A549 (cell line): ENCODE results near the gene KIF24. TPM values are rescaled to one million over a fixed set of nuclear protein-coding genes. Genes with fewer than 3 reads are reported as not detected.
"Not testable (repeated sequence)": the region's sequence is repeated elsewhere in the genome, so short reads cannot be mapped to it uniquely, and the experiment has no call there.

Experiments used
- ATAC-seq, 2 experiments: fragments of 200-7000 bp in 1 of 2; fragments of >200 bp in 1 of 2; cut with Nextera tagmentation in 1 of 2; cut with Tn5 transposase in 1 of 2; 3 replicates each; pipeline versions ENCODE4 v1.8.0 to v1.9.1; 2018 to 2020; ENCODE audit warnings: mild to moderate bottlenecking in 1 of 2, moderate library complexity in 1 of 2
- CTCF ChIA-PET: fragments of 300-600 bp; sonication (Branson Sonifier 250); formaldehyde crosslinking; extraction: SDS; loops from one replicate; lab custom pipeline; 2021; ENCODE audit warnings: antibody characterized with exemption, inconsistent platforms; lab: Yijun Ruan, JAX
- POLR2A ChIA-PET: fragments of 350-600 bp; formaldehyde crosslinking; extraction: SDS; loops from one replicate; lab custom pipeline; 2021; ENCODE audit warnings: antibody characterized with exemption, inconsistent platforms; lab: Yijun Ruan, JAX
- DNase-seq, 2 experiments: peaks; one replicate each; pipeline versions ENCODE4 v3.0.0 to v3.0.0-alpha.2; 2011 to 2016; ENCODE audit warnings: low read depth in 1 of 2, low spot score in 1 of 2
- FAIRE-seq: peaks from 2 replicates; lab custom pipeline; 2011; peaks lifted over from hg19 to GRCh38; lab: Jason Lieb, UNC
- H3K27ac ChIP-seq, 2 experiments: fragments of >200 bp; sonication (Bioruptor Twin); formaldehyde crosslinking; 3 replicates each; pipeline ENCODE4 v1.5.1; 2016 to 2017
- H3K4me1 ChIP-seq: fragments of >200 bp; sonication (Bioruptor Twin); formaldehyde crosslinking; 3 replicates; pipeline ENCODE4 v1.6.1; 2016
- H3K4me2 ChIP-seq: fragments of >200 bp; sonication (Bioruptor Twin); formaldehyde crosslinking; 3 replicates; pipeline ENCODE4 v1.6.1; 2016
- H3K4me3 ChIP-seq: fragments of >200 bp; sonication (Bioruptor Twin); formaldehyde crosslinking; 3 replicates; pipeline ENCODE4 v1.5.1; 2016
- H3K9me3 ChIP-seq: fragments of >200 bp; sonication (Bioruptor Twin); formaldehyde crosslinking; 3 replicates; pipeline ENCODE4 v1.6.1; 2016
- BCL3 ChIP-seq: fragments of >200 bp; sonication (Bioruptor Twin); formaldehyde crosslinking; IDR thresholded peaks from 3 replicates; pipeline ENCODE4 v1.6.1; 2016
- CHD2 ChIP-seq: fragments of 150-350 bp; IDR thresholded peaks from 2 replicates; pipeline ENCODE4 v1.6.1; 2014; ENCODE audit warnings: low read length; ENCODE audit not compliant: partially characterized antibody
- CTCF ChIP-seq: fragments of >200 bp; sonication (Bioruptor Twin); formaldehyde crosslinking; IDR thresholded peaks from 3 replicates; pipeline ENCODE4 v1.5.1; 2016
- ELK1 ChIP-seq: fragments of 150-350 bp; IDR thresholded peaks from 2 replicates; pipeline ENCODE4 v1.6.1; 2014; ENCODE audit warnings: low read depth, mild to moderate bottlenecking, low read length
- EP300 ChIP-seq, 2 experiments: fragments of >200 bp; sonication (Bioruptor Twin); formaldehyde crosslinking; IDR thresholded peaks; 2 replicates in 1 of 2; 3 replicates in 1 of 2; pipeline ENCODE4 v1.6.1; 2016 to 2017
- FOSB ChIP-seq: fragments of 250-450 bp; sonication (Bioruptor Pico); IDR thresholded peaks from 2 replicates; pipeline ENCODE4 v1.5.0; 2020; ENCODE audit warnings: mild to moderate bottlenecking, moderate library complexity
- FOXS1 ChIP-seq: fragments of 250-450 bp; sonication (Bioruptor Pico); IDR thresholded peaks from 2 replicates; pipeline ENCODE4 v1.5.0; 2020; ENCODE audit warnings: mild to moderate bottlenecking, moderate library complexity
- HOXA7 ChIP-seq: fragments of 250-450 bp; sonication (Bioruptor Pico); IDR thresholded peaks from 2 replicates; pipeline ENCODE4 v1.5.0; 2020; ENCODE audit warnings: mild to moderate bottlenecking, moderate library complexity
- HOXB5 ChIP-seq: fragments of 250-450 bp; sonication (Bioruptor Pico); IDR thresholded peaks from 2 replicates; pipeline ENCODE4 v1.5.0; 2020; ENCODE audit warnings: mild to moderate bottlenecking, moderate library complexity
- ZC3H11A ChIP-seq: fragments of 450-650 bp; IDR thresholded peaks from 2 replicates; pipeline ENCODE4 v1.6.1; 2014; ENCODE audit warnings: antibody characterized with exemption, mild to moderate bottlenecking
- ZNF302 ChIP-seq: fragments of 250-450 bp; sonication (Bioruptor Pico); IDR thresholded peaks from 2 replicates; pipeline ENCODE4 v1.9.0; 2021; ENCODE audit warnings: inconsistent platforms, mild to moderate bottlenecking, moderate library complexity
- WGBS: methylation state at CpG from one replicate; pipeline ENCODE4 v1.1.6; 2017; ENCODE audit errors: missing lambda C conversion rate; 5-methylcytosine and 5-hydroxymethylcytosine counted together
- polyA plus RNA-seq, 4 experiments: library from polyadenylated mRNA; depleted of rRNA in 3 of 4; stranded (reverse); fragments of >200 nt; fragmentation: RNase III in 1 of 4; extraction: RNeasy Plus Mini Kit Qiagen cat#74134 plus additional on column Dnase treatment in 1 of 4; gene quantifications; 2 replicates in 3 of 4; 3 replicates in 1 of 4; pipeline ENCODE4 v1.2.3, GENCODE V29; 2011 to 2017

Gene KIF24
- polyA plus RNA-seq, 2 of the 4 experiments (the other 2 are of a cell fraction) = 3.2 to 4.4 TPM

- no peak for TF ChIP-seq CTCF
- no peak for TF ChIP-seq HOXB5
- no peak for TF ChIP-seq FOSB (CRISPR knock-in tag)
- no peak for TF ChIP-seq HOXA7
Measured at GRCh38 chr9:34362614-34363214, 33.6 kb upstream of the KIF24 start (continued).

GRCh38 chr9:34352957-34353356 is 23.9 kb upstream of the KIF24 start:
- ATAC-seq, FAIRE-seq, H3K4me1 ChIP-seq, H3K27ac ChIP-seq, POLR2A ChIA-PET, DNase-seq, H3K4me2 ChIP-seq, H3K4me3 ChIP-seq: not testable (repeated sequence)
- CTCF ChIA-PET = interaction anchor here (1.6 to 23.6 kb wide), 2 partner anchors 21 to 23 kb away, joined by 4 to 417 read pairs; partner anchors contain the start of gene MYORG
- 55% methylated on average over 1 of the region's 1 CpG for WGBS
- H3K9me3 ChIP-seq = peaks cover 11% of the 10 kb centered on the region; the same call in 2 of the 3 replicates

GRCh38 chr9:34352122-34352652 is 23.1 kb upstream of the KIF24 start:
- POLR2A ChIA-PET, FAIRE-seq, H3K4me3 ChIP-seq, DNase-seq, H3K4me1 ChIP-seq, ATAC-seq, H3K4me2 ChIP-seq, H3K27ac ChIP-seq: not testable (repeated sequence)
- WGBS = 90% methylated on average over 6 of the region's 7 CpGs
- CTCF ChIA-PET = interaction anchor here (23.6 kb wide), 1 partner anchor 24 kb away, joined by 417 read pairs; the partner anchor contains the start of gene MYORG
- H3K9me3 ChIP-seq = peaks cover 11% of the 10 kb centered on the region; the same call in 2 of the 3 replicates

- ATAC-seq = no peak
- 87% methylated on average over 3 of the region's 3 CpGs for WGBS
- Histone ChIP-seq H3K4me1 (no peaks in the 10 kb centered on the region), H3K27ac (no peak overlapping the region), H3K4me2 (no peak overlapping the region), H3K4me3 (no peak overlapping the region), H3K9me3 (no peaks in the 10 kb centered on the region)
- FAIRE-seq = no peak
- CTCF ChIA-PET = interaction anchor here (1.5 to 23.6 kb wide), 3 partner anchors 11 to 26 kb away, joined by 7 to 417 read pairs (median 11); partner anchors contain the start of gene MYORG
- no peak for DNase-seq
- POLR2A ChIA-PET = no interaction called here
- TF ChIP-seq BCL3 (no peak), CHD2 (no peak), ZC3H11A (no peak), ELK1 (no peak), EP300 (IDR thresholded peaks at IDR 0.05) (no peak)
Measured at GRCh38 chr9:34349324-34349723, 20.3 kb upstream of the KIF24 start.

- TF ChIP-seq FOXS1 (CRISPR knock-in tag) (no peak), ZNF302 (CRISPR knock-in tag) (no peak)
- H3K4me3 ChIP-seq = no peak overlapping the region
- H3K4me1 ChIP-seq = no peaks in the 10 kb centered on the region
- ATAC-seq (no peak), FAIRE-seq (no peak), DNase-seq (no peak)
- ChIA-PET CTCF (interaction anchor here (1.1 to 23.6 kb wide), 6 partner anchors 9 to 255 kb away, joined by 3 to 417 read pairs (median 12); partner anchors contain the start of gene MYORG), POLR2A (no interaction called here)
- H3K9me3 ChIP-seq = no peaks in the 10 kb centered on the region
- no peak overlapping the region for H3K27ac ChIP-seq
- H3K4me2 ChIP-seq = no peak overlapping the region
Measured at GRCh38 chr9:34347800-34348158, 18.7 kb upstream of the KIF24 start.
